ENCODE results near the gene SYN1. TPM values are rescaled to one million over a fixed set of nuclear protein-coding genes. Genes with fewer than 3 reads are reported as not detected.

Gene SYN1
- total RNA-seq, 1 donor from 2014 or later = 1.9 TPM

GRCh38 chrX:47577424-47577823 lies 42.2 kb downstream of the SYN1 start:
- no peaks in the 10 kb centered on the region for H3K36me3 ChIP-seq (ENCODE audit: control insufficient read depth, insufficient read depth, low read length)
- TF ChIP-seq, protein P1, sequence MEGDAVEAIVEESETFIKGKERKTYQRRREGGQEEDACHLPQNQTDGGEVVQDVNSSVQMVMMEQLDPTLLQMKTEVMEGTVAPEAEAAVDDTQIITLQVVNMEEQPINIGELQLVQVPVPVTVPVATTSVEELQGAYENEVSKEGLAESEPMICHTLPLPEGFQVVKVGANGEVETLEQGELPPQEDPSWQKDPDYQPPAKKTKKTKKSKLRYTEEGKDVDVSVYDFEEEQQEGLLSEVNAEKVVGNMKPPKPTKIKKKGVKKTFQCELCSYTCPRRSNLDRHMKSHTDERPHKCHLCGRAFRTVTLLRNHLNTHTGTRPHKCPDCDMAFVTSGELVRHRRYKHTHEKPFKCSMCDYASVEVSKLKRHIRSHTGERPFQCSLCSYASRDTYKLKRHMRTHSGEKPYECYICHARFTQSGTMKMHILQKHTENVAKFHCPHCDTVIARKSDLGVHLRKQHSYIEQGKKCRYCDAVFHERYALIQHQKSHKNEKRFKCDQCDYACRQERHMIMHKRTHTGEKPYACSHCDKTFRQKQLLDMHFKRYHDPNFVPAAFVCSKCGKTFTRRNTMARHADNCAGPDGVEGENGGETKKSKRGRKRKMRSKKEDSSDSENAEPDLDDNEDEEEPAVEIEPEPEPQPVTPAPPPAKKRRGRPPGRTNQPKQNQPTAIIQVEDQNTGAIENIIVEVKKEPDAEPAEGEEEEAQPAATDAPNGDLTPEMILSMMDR (IDR thresholded peaks at IDR 0.05; ENCODE audit: insufficient read depth, low read length, poor library complexity, severe bottlenecking) = no peak
- no peak overlapping the region for H3K4me3 ChIP-seq (ENCODE audit: low read depth, low read length)
- no peak for DNase-seq (ENCODE audit: low read depth)
- H3K27me3 ChIP-seq (ENCODE audit: control insufficient read depth, insufficient read depth, low read length) = no peaks in the 10 kb centered on the region

- DNase-seq (ENCODE audit: low read depth) = no peak
- no peaks in the 10 kb centered on the region for H3K36me3 ChIP-seq (ENCODE audit: control insufficient read depth, insufficient read depth, low read length)
- H3K4me3 ChIP-seq (ENCODE audit: low read depth, low read length) = no peak overlapping the region
- no peaks in the 10 kb centered on the region for H3K27me3 ChIP-seq (ENCODE audit: control insufficient read depth, insufficient read depth, low read length)
- TF ChIP-seq, protein P1 (IDR thresholded peaks at IDR 0.05; ENCODE audit: insufficient read depth, low read length, poor library complexity, severe bottlenecking) = no peak
Measured at GRCh38 chrX:47576021-47576898, 43.4 kb downstream of the SYN1 start.

DNA sequence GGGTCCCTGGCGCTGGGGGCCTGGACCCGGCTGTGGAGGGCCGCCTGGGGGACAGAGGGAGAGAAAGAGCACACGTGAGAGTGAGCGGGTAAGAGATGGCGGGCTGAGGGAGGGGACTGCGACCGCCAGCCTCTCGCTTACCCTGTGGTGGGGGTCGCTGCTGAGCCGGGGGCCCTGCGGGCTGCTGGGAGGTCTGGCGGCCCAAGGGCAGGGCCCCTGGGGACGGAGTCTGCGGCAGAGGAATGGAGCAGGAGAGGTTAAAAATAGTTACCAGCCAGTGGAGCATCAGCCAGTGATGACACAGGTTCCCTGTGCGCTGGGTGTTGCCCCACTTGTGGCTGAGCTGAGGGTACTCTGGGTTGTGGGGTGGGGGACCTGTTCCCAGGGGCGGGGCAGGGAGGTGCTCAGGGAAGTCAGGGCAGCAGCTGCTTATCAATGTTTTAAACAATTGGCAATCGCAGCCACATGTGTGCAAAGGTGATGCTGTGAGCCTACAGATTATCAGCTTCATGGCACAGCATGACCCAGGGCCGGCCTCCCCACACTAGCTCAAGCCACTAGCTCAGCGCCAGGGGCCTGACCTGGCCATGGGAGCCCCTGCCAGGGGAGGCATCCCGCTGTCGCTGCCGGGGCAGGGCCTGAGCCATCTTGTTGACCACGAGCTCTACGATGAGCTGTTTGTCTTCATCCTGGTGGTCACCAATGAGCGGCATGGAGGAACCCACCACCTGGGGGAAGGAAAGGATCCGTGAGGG lies 44.9 kb downstream of the SYN1 start:
- no peak for DNase-seq (ENCODE audit: low read depth)
- Histone ChIP-seq H3K4me3 (ENCODE audit: low read depth, low read length) (peak overlapping the region; percentile 11), H3K27me3 (ENCODE audit: control insufficient read depth, insufficient read depth, low read length) (no peaks in the 10 kb centered on the region), H3K36me3 (ENCODE audit: control insufficient read depth, insufficient read depth, low read length) (no peaks in the 10 kb centered on the region)
- TF ChIP-seq, protein P1 (IDR thresholded peaks at IDR 0.05; ENCODE audit: insufficient read depth, low read length, poor library complexity, severe bottlenecking) = no peak

GRCh38 chrX:47574076-47574546 lies 45.5 kb downstream of the SYN1 start:
- Histone ChIP-seq H3K36me3 (ENCODE audit: control insufficient read depth, insufficient read depth, low read length) (no peaks in the 10 kb centered on the region), H3K27me3 (ENCODE audit: control insufficient read depth, insufficient read depth, low read length) (no peaks in the 10 kb centered on the region), H3K4me3 (ENCODE audit: low read depth, low read length) (peak overlapping the region; percentile 11)
- DNase-seq (ENCODE audit: low read depth) = no peak
- TF ChIP-seq, protein P1 (IDR thresholded peaks at IDR 0.05; ENCODE audit: insufficient read depth, low read length, poor library complexity, severe bottlenecking) = no peak

- Histone ChIP-seq H3K27me3 (ENCODE audit: control insufficient read depth, insufficient read depth, low read length) (no peaks in the 10 kb centered on the region), H3K4me3 (ENCODE audit: low read depth, low read length) (no peak overlapping the region), H3K36me3 (ENCODE audit: control insufficient read depth, insufficient read depth, low read length) (no peaks in the 10 kb centered on the region)
- TF ChIP-seq, protein P1 (IDR thresholded peaks at IDR 0.05; ENCODE audit: insufficient read depth, low read length, poor library complexity, severe bottlenecking) = no peak
- DNase-seq (ENCODE audit: low read depth) = no peak
Measured at GRCh38 chrX:47573341-47574075, 46.1 kb downstream of the SYN1 start.
